NCI-H345 treated with DMSO at 0.1 percent for 48 hours (cell line): Measurements from ENCODE around the gene DLD.
"Not testable (repeated sequence)": the region's sequence is repeated elsewhere in the genome, so short reads cannot be mapped to it uniquely, and the experiment has no call there.

Source experiments
- DNase-seq: peaks from one replicate; lab custom pipeline; 2025; ENCODE audit not compliant: unreplicated experiment; lab: John Stamatoyannopoulos, UW

The DLD gene

GRCh38 chr7:107915541-107915940 lies 24.6 kb downstream of the DLD start:
- DNase-seq, result no peak

DNA sequence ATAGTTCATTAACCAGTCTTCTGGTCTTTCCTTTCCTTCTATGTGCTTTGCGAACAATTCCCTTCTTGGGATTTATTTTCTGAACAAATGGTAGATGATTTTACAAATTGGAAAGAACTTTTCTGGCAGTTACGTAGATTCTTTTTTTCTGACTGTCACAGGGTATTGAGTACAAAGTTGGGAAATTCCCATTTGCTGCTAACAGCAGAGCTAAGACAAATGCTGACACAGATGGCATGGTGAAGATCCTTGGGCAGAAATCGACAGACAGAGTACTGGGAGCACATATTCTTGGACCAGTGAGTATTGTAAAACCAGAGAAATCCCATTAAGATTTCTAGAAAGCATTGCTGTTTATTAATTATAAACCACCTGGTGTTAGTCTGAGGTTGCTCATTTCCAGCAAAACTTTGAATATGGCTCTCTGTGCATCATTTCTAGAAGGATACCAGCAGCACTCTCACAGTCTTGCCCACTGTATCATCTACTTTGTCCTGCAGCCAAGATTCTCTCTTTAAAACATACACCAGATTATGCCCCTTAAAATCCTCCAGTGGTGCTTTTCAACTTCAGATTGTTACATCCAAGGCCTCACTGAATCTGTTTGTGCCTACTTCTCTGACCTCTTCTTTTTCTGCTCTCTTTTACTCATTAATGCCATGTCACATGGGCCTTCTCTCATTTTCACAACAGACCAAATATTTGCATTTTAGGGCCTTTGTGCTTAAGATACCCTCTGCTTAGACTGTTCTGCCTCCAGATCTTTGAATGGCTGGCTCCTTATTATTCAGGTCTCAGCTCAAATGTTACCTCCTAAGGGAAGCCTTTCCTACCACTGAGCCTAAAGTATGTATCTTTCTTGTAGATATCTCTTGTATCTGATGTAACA lies 27.0 kb downstream of the DLD start:
- no peak for DNase-seq

- no peak for DNase-seq
Observed at GRCh38 chr7:107918948-107919347, 28.0 kb downstream of the DLD start.

DNA sequence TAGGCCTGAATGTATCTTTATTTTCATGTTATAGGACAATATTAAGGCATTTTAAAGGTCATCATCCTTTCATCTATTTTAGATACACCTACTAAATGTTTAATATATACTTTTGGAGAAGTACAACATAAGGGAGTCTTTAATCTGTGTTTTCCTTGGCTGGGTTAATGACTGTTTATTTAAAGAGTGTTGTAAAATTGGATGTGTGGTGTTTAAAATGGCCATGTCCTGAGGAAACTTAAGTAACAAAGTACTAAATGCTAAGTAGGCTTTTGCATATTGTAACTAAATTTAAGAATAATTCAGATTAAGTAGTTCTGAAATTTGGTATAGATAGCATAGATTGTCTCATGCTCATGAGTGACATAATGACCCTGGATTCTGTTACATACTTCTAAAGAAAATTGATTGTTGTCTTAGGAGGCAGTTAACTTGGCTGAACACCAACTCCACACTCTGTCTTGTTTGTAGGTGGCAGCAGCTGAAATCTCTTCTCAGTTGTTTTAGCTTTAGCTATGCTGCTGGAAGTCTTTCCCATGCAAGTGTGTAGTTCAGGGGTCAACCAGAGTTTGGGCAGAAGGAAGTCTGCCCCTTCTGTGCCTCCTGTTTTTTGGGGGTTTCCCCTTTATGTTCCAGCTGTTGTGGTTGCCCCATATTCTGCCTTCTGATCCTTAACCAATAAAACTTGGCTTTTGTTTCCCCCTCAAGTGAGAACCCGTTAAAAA lies 29.2 kb downstream of the DLD start:
- DNase-seq, result no peak

- not testable (repeated sequence) for DNase-seq
Observed at GRCh38 chr7:107921826-107922225, 30.8 kb downstream of the DLD start.

DNA sequence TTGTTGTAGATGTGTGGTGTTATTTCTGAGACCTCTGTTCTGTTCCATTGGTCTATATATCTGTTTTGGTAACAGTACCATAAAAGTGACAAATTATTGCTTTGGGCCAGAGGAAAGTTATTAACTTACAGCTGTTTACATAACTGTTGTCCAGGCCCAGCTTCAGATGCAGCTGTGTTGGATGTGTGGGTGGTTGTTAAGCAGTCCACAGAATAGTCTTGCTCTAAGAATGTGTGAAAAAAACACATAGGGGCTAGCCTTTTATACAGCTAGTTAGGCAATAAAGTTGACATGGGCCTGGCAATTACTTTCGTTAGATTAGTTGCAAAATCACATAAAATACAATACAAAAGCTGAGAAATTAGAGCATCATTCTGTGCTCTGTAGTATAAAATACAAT lies 31.9 kb downstream of the DLD start:
- DNase-seq, result no peak

DNA sequence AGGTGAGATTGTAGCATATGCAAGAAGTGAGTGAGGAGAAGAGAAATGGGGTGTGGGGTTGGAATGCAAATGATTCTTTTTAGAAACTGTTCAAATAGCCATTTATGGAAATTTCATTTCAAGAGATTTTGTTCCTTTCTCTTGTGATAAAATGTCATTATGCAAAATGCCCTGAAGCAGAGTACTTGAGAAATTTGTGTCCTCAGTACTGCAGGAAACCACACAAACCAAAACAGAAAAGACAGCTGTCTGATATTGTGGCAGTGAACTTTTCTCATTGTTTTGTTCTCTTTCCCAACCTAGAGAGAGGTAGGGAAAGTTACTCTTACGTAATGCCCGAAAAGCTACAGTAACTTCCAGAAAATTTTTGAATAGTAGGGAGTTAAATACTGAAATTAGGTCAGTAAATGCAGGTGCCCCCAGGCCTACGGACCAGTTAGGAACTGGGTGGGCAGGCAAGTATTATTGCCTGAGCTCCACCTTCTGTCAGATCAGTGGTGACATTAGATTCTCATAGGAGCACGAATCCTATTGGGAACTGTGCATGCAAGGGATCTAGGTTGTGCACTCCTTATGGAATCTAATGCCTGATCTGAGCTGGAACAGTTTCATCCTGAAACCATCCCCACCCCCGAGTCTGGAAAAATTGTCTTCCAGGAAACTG lies 34.0 kb downstream of the DLD start:
- DNase-seq, result no peak

DNA sequence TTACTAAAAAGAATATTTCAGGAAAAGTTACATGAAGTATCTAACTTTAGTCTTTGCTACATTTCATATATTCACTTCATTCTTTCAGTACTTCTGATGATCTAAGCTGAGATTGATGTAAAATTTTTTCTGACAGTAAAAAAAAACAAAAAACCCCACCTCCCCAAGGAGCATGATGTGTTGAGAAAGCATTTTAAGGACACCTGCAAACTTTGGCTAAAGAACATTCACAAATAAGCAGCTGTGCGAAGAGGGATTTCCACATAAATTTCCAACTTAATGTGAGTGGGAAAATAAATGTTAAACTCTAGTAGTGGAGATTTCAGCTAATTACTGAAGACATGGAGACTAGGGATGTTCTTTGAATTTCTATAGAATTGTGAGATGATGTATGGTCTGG lies 35.5 kb downstream of the DLD start:
- no peak for DNase-seq

GRCh38 chr7:107931740-107932515 lies 40.9 kb downstream of the DLD start:
- no peak for DNase-seq

- no peak for DNase-seq
Observed at GRCh38 chr7:107932805-107933204, 41.8 kb downstream of the DLD start.

- DNase-seq, result no peak
Observed at GRCh38 chr7:107933386-107934013, 42.5 kb downstream of the DLD start.

- DNase-seq, result no peak
Observed at GRCh38 chr7:107934991-107935770, 44.2 kb downstream of the DLD start.

- DNase-seq, result no peak
Observed at GRCh38 chr7:107936312-107936711, 45.3 kb downstream of the DLD start.

- no peak for DNase-seq
Observed at GRCh38 chr7:107937531-107937930, 46.5 kb downstream of the DLD start.

DNA sequence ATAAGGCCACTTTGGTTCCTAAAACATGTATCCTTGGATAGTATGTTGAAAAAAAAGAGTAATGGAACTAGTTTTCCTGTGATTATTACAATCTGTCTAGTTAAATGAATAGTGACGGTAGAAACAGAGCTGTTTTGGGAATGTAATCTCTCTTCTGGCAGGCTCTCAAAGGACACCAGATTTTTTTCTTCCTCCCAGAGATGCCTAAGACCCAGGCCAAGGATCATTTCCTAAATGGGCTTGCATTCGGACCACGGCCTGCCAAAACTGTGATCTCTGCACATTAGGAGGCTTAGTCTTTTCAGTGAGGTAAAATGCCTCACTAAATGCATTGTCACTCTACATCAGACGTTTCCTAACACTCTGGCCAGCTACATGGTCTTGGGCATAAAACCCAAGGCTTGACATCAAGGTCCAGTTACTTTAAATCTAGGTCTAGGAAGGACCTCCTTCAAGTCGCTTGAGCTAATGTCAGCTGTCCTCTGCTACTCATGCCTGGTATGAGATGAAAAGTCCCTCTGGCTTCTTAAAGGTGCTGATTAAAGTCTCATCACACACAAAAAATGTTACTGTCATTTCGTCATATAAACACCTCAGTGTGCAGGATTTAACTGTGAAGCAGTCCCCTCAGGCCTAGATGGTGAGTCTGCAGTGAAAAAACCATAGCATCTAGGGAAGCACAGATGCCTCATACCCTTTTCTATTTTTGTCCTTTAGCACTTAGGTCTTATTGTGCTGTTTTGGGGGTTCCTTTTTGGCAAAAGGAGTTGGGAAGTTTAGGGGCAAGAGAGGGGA lies 47.7 kb downstream of the DLD start:
- DNase-seq, result no peak

GRCh38 chr7:107939573-107940489 lies 48.8 kb downstream of the DLD start:
- no peak for DNase-seq

DNA sequence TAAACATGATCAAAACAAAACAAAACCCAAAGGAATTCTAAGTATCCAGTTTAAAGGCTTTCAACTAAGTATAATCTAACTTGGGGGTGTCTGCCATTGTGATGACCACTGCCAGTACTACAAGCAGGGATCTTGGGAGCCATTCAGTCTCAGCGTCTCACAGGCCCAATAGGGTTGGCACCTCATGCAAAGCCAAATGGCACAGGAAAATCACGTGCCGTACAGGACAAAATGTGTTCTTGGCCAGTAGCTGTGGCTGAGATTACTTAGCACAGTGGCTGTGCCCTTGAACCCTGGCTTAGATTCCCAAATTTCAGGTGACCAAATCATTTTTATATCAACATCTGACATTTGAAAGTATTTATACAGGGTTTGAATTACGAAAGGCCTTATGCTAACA lies 50.0 kb downstream of the DLD start:
- no peak for DNase-seq

GRCh38 chr7:107943018-107943417 lies 52.0 kb downstream of the DLD start:
- no peak for DNase-seq
